Neural cell (in vitro differentiated cells): Measurements from ENCODE around the gene AGAP5. TPM values are rescaled to one million over a fixed set of nuclear protein-coding genes. Genes with fewer than 3 reads are reported as not detected.

Source experiments
- H2AFZ ChIP-seq: fragments of 200-600, 300-800 bp; sonication (generic), shearing (Covaris generic); 2 replicates; pipeline ENCODE4 v1.6.0; 2014; ENCODE audit warnings: low read depth, mild to moderate bottlenecking, antibody characterized with exemption, low read length, moderate library complexity
- H3F3A ChIP-seq: fragments of 200-600 bp; shearing (Covaris generic); 2 replicates; pipeline ENCODE4 v1.6.1; 2016; ENCODE audit warnings: mild to moderate bottlenecking, moderate library complexity, mixed read lengths, antibody characterized with exemption, low read length; ENCODE audit not compliant: insufficient read depth, poor library complexity, severe bottlenecking
- H3K27ac ChIP-seq: fragments of 200-600, 300-800 bp; sonication (generic), shearing (Covaris generic); 2 replicates; pipeline ENCODE4 v1.5.1; 2014; ENCODE audit warnings: mild to moderate bottlenecking, low read length, moderate library complexity
- H3K27me3 ChIP-seq: fragments of 300-800, 200-600 bp; sonication (generic), shearing (Covaris generic); 2 replicates; pipeline ENCODE4 v1.6.0; 2014; ENCODE audit warnings: mild to moderate bottlenecking, low read depth, low read length, moderate library complexity; ENCODE audit not compliant: insufficient read depth
- H3K36me3 ChIP-seq: fragments of 300-800, 200-600 bp; sonication (generic), shearing (Covaris generic); 2 replicates; pipeline ENCODE4 v1.5.1; 2014; ENCODE audit warnings: mild to moderate bottlenecking, antibody characterized with exemption, low read length, moderate library complexity; ENCODE audit not compliant: insufficient read depth
- H3K4me2 ChIP-seq: fragments of 300-800, 200-600 bp; sonication (generic), shearing (Covaris generic); 2 replicates; pipeline ENCODE4 v1.6.0; 2014; ENCODE audit warnings: mild to moderate bottlenecking, low read length
- H3K4me3 ChIP-seq: fragments of 300-800, 200-600 bp; sonication (generic), shearing (Covaris generic); 2 replicates; pipeline ENCODE4 v1.5.1; 2014; ENCODE audit warnings: mild to moderate bottlenecking, low read length, moderate library complexity
- H3K79me2 ChIP-seq: fragments of 200-600 bp; shearing (Covaris generic); replicated peaks from 2 replicates; pipeline ENCODE4 v1.6.0; 2014; ENCODE audit warnings: mild to moderate bottlenecking, low read length, moderate library complexity; ENCODE audit not compliant: insufficient read depth
- H3K9ac ChIP-seq: fragments of 300-800, 200-600 bp; sonication (generic), shearing (Covaris generic); 2 replicates; pipeline ENCODE4 v1.6.1; 2016; ENCODE audit warnings: mild to moderate bottlenecking, low read length, mixed read lengths
- H3K9me2 ChIP-seq: fragments of 200-600 bp; shearing (Covaris generic); 2 replicates; pipeline ENCODE4 v1.6.1; 2016; ENCODE audit warnings: mild to moderate bottlenecking, low read length, mixed read lengths; ENCODE audit not compliant: insufficient read depth
- H3K9me3 ChIP-seq: fragments of 200-600, 300-800 bp; sonication (generic), shearing (Covaris generic); 2 replicates; pipeline ENCODE4 v1.6.1; 2016; ENCODE audit warnings: mild to moderate bottlenecking, mixed run types, low read length, moderate library complexity, mixed read lengths
- H4K20me1 ChIP-seq: fragments of 200-600 bp; shearing (Covaris generic); 2 replicates; pipeline ENCODE4 v1.6.1; 2016; ENCODE audit warnings: mild to moderate bottlenecking, mixed run types; ENCODE audit not compliant: insufficient read depth
- CTCF ChIP-seq: fragments of 450-650 bp; IDR thresholded peaks from 2 replicates; pipeline ENCODE4 v1.5.1; 2014; ENCODE audit warnings: antibody characterized with exemption, mild to moderate bottlenecking, moderate library complexity; ENCODE audit not compliant: poor library complexity, severe bottlenecking
- EP300 ChIP-seq: fragments of 450-650 bp; conservative IDR thresholded peaks from 2 replicates; pipeline ENCODE4 v1.6.1; 2014; ENCODE audit warnings: antibody characterized with exemption, mild to moderate bottlenecking, moderate library complexity; ENCODE audit not compliant: poor library complexity, severe bottlenecking
- EZH2 ChIP-seq: fragments of 200-600, 300-800 bp; shearing (Covaris generic), sonication (generic); IDR thresholded peaks from 2 replicates; pipeline ENCODE4 v1.6.1; 2014; ENCODE audit warnings: antibody characterized with exemption, low read length, borderline replicate concordance, mild to moderate bottlenecking; ENCODE audit not compliant: insufficient read depth, poor library complexity, severe bottlenecking
- MXI1 ChIP-seq: fragments of 450-650 bp; conservative IDR thresholded peaks from 2 replicates; pipeline ENCODE4 v1.6.1; 2014; ENCODE audit warnings: antibody characterized with exemption, mild to moderate bottlenecking; ENCODE audit not compliant: poor library complexity, severe bottlenecking
- POLR2AphosphoS5 ChIP-seq: IDR thresholded peaks from 2 replicates; pipeline ENCODE4 v1.6.1; 2012
- RAD21 ChIP-seq: fragments of 450-650 bp; conservative IDR thresholded peaks from 2 replicates; pipeline ENCODE4 v1.6.1; 2014; ENCODE audit warnings: antibody characterized with exemption, mild to moderate bottlenecking, moderate library complexity
- REST ChIP-seq: IDR thresholded peaks from 2 replicates; pipeline ENCODE4 v1.6.1; 2012; ENCODE audit warnings: borderline replicate concordance
- SMC3 ChIP-seq: fragments of 450-650 bp; conservative IDR thresholded peaks from 2 replicates; pipeline ENCODE4 v1.6.1; 2014; ENCODE audit warnings: antibody characterized with exemption, mild to moderate bottlenecking, moderate library complexity; ENCODE audit not compliant: poor library complexity
- TAF1 ChIP-seq: IDR thresholded peaks from 2 replicates; pipeline ENCODE4 v1.6.1; 2012; ENCODE audit warnings: low read depth
- polyA plus RNA-seq: library from polyadenylated mRNA; depleted of rRNA; stranded (reverse); fragments of >200 nt; gene quantifications from 2 replicates; pipeline ENCODE4 v1.2.3, GENCODE V29; 2014

Gene AGAP5
- polyA plus RNA-seq, 1 donor from 2014 or later = 6.5 TPM

- H2AFZ ChIP-seq = no peak overlapping the region
- TF ChIP-seq MXI1 = no peak
- TF ChIP-seq CTCF = no peak
- TF ChIP-seq EZH2 = no peak
- no peak for TF ChIP-seq SMC3
- TF ChIP-seq REST = no peak
- TF ChIP-seq EP300 = no peak
- TF ChIP-seq POLR2AphosphoS5 = no peak
- no peak for TF ChIP-seq RAD21
- TF ChIP-seq TAF1 = no peak
- no peak overlapping the region for H3K4me3 ChIP-seq
- no peaks in the 10 kb centered on the region for H3F3A ChIP-seq
- H4K20me1 ChIP-seq = no peaks in the 10 kb centered on the region
- H3K79me2 ChIP-seq = peaks cover 13% of the 10 kb centered on the region
- H3K9me2 ChIP-seq = no peaks in the 10 kb centered on the region
- no peaks in the 10 kb centered on the region for H3K36me3 ChIP-seq
- no peaks in the 10 kb centered on the region for H3K9me3 ChIP-seq
- no peak overlapping the region for H3K4me2 ChIP-seq
- H3K27me3 ChIP-seq = no peaks in the 10 kb centered on the region
- no peak overlapping the region for H3K27ac ChIP-seq
- no peak overlapping the region for H3K9ac ChIP-seq
These were observed 34.5 kb upstream of the AGAP5 start for GRCh38 chr10:73732426-73732825.

- no peaks in the 10 kb centered on the region for H3K9me2 ChIP-seq
- H3K36me3 ChIP-seq = no peaks in the 10 kb centered on the region
- H3F3A ChIP-seq = no peaks in the 10 kb centered on the region
- no peak for TF ChIP-seq SMC3
- TF ChIP-seq MXI1 = no peak
- TF ChIP-seq REST = no peak
- TF ChIP-seq TAF1 = no peak
- TF ChIP-seq EZH2 = no peak
- TF ChIP-seq RAD21 = no peak
- TF ChIP-seq EP300 = no peak
- H3K9me3 ChIP-seq = no peaks in the 10 kb centered on the region
- H2AFZ ChIP-seq = no peak overlapping the region
- H3K27me3 ChIP-seq = no peaks in the 10 kb centered on the region
- H3K9ac ChIP-seq = no peak overlapping the region
- no peak overlapping the region for H3K27ac ChIP-seq
- peak overlapping the region; percentile 75 for H3K4me3 ChIP-seq
- no peaks in the 10 kb centered on the region for H4K20me1 ChIP-seq
- H3K79me2 ChIP-seq = peaks cover 13% of the 10 kb centered on the region
- peak overlapping the region; percentile 75 for H3K4me2 ChIP-seq
These were observed 33.9 kb upstream of the AGAP5 start for GRCh38 chr10:73731588-73732375.
